ENCODE data around the gene KCMF1. TPM values are rescaled to one million over a fixed set of nuclear protein-coding genes. Genes with fewer than 3 reads are reported as not detected.

Gene KCMF1
- total RNA-seq, 1 donor from 2014 or later, result 105 TPM

- no peak overlapping the region for H3K27ac Mint-ChIP-seq (ENCODE audit: unreplicated experiment)
- TF ChIP-seq CTCF (IDR thresholded peaks at IDR 0.05; ENCODE audit: insufficient read depth, low read depth, low read length), result no peak
- no peak for TF ChIP-seq EZH2 (IDR thresholded peaks at IDR 0.05; ENCODE audit: insufficient read depth, low read length)
These were observed 118.0 kb downstream of the KCMF1 start for GRCh38 chr2:85088921-85089320.

GRCh38 chr2:85089585-85089984 lies 118.6 kb downstream of the KCMF1 start:
- peaks cover 31% of the 10 kb centered on the region for H3K27me3 ChIP-seq (ENCODE audit: insufficient read depth, low read length)
- no peak overlapping the region for H3K27ac ChIP-seq (ENCODE audit: low read depth, low read length)
- no peaks in the 10 kb centered on the region for H3K36me3 ChIP-seq (ENCODE audit: insufficient read depth, low read length)
- Mint-ChIP-seq H3K27me3 (ENCODE audit: low read depth, unreplicated experiment) (peaks cover 7% of the 10 kb centered on the region), H3K27ac (ENCODE audit: unreplicated experiment) (no peak overlapping the region), H3K4me3 (ENCODE audit: unreplicated experiment) (no peak overlapping the region), H3K36me3 (ENCODE audit: low read depth, unreplicated experiment) (no peaks in the 10 kb centered on the region), H3K4me1 (ENCODE audit: low read depth, unreplicated experiment) (no peaks in the 10 kb centered on the region), H3K9me3 (ENCODE audit: unreplicated experiment) (peaks cover 10% of the 10 kb centered on the region)
- no peak overlapping the region for H2AFZ ChIP-seq (ENCODE audit: low read depth, low read length)
- H3K9ac ChIP-seq (ENCODE audit: low read length), result no peak overlapping the region
- TF ChIP-seq EZH2 (IDR thresholded peaks at IDR 0.05; ENCODE audit: insufficient read depth, low read length), result no peak
- no peak for TF ChIP-seq CTCF (IDR thresholded peaks at IDR 0.05; ENCODE audit: insufficient read depth, low read depth, low read length)
- no peaks in the 10 kb centered on the region for H4K20me1 ChIP-seq (ENCODE audit: insufficient read depth, low read length)
- no peak overlapping the region for H3K4me3 ChIP-seq (ENCODE audit: insufficient read depth, low read depth, low read length)
- H3K9me3 ChIP-seq (ENCODE audit: insufficient read depth, low read depth, low read length), result no peaks in the 10 kb centered on the region
- DNase-seq (ENCODE audit: low read depth) (no peak), FAIRE-seq (no peak)
- no peak overlapping the region for H3K4me2 ChIP-seq (ENCODE audit: low read length)
- H3K4me1 ChIP-seq (ENCODE audit: insufficient read depth, low read length), result no peaks in the 10 kb centered on the region
- H3K79me2 ChIP-seq (ENCODE audit: insufficient read depth, low read length), result no peaks in the 10 kb centered on the region

More at GRCh38 chr2:85088921-85089320, 118.0 kb downstream of the KCMF1 start:
- peaks cover 9% of the 10 kb centered on the region for H3K27me3 Mint-ChIP-seq (ENCODE audit: low read depth, unreplicated experiment)
- Histone ChIP-seq H4K20me1 (ENCODE audit: insufficient read depth, low read length) (no peaks in the 10 kb centered on the region), H3K4me3 (ENCODE audit: insufficient read depth, low read depth, low read length) (no peak overlapping the region), H3K27ac (ENCODE audit: low read depth, low read length) (no peak overlapping the region), H3K9ac (ENCODE audit: low read length) (no peak overlapping the region), H3K27me3 (ENCODE audit: insufficient read depth, low read length) (peaks cover 31% of the 10 kb centered on the region), H3K36me3 (ENCODE audit: insufficient read depth, low read length) (no peaks in the 10 kb centered on the region), H3K9me3 (ENCODE audit: insufficient read depth, low read depth, low read length) (no peaks in the 10 kb centered on the region), H2AFZ (ENCODE audit: low read depth, low read length) (no peak overlapping the region), H3K79me2 (ENCODE audit: insufficient read depth, low read length) (no peaks in the 10 kb centered on the region), H3K4me1 (ENCODE audit: insufficient read depth, low read length) (no peaks in the 10 kb centered on the region), H3K4me2 (ENCODE audit: low read length) (no peak overlapping the region)
- peaks cover 7% of the 10 kb centered on the region for H3K9me3 Mint-ChIP-seq (ENCODE audit: unreplicated experiment)
- no peak for DNase-seq (ENCODE audit: low read depth)
- H3K36me3 Mint-ChIP-seq (ENCODE audit: low read depth, unreplicated experiment), result no peaks in the 10 kb centered on the region
- no peaks in the 10 kb centered on the region for H3K4me1 Mint-ChIP-seq (ENCODE audit: low read depth, unreplicated experiment)
- H3K4me3 Mint-ChIP-seq (ENCODE audit: unreplicated experiment), result no peak overlapping the region
- FAIRE-seq, result no peak

GRCh38 chr2:85091838-85092237 lies 120.9 kb downstream of the KCMF1 start:
- H3K4me3 Mint-ChIP-seq (ENCODE audit: unreplicated experiment), result no peak overlapping the region
- FAIRE-seq (no peak), DNase-seq (ENCODE audit: low read depth) (no peak)
- no peaks in the 10 kb centered on the region for H4K20me1 ChIP-seq (ENCODE audit: insufficient read depth, low read length)
- no peaks in the 10 kb centered on the region for H3K79me2 ChIP-seq (ENCODE audit: insufficient read depth, low read length)
- no peaks in the 10 kb centered on the region for H3K9me3 ChIP-seq (ENCODE audit: insufficient read depth, low read depth, low read length)
- no peak overlapping the region for H2AFZ ChIP-seq (ENCODE audit: low read depth, low read length)
- H3K27ac ChIP-seq (ENCODE audit: low read depth, low read length), result no peak overlapping the region
- peaks cover 11% of the 10 kb centered on the region for H3K9me3 Mint-ChIP-seq (ENCODE audit: unreplicated experiment)
- no peak overlapping the region for H3K4me2 ChIP-seq (ENCODE audit: low read length)
- no peaks in the 10 kb centered on the region for H3K4me1 Mint-ChIP-seq (ENCODE audit: low read depth, unreplicated experiment)
- no peak overlapping the region for H3K9ac ChIP-seq (ENCODE audit: low read length)
- TF ChIP-seq EZH2 (IDR thresholded peaks at IDR 0.05; ENCODE audit: insufficient read depth, low read length) (no peak), CTCF (IDR thresholded peaks at IDR 0.05; ENCODE audit: insufficient read depth, low read depth, low read length) (no peak)
- H3K27me3 ChIP-seq (ENCODE audit: insufficient read depth, low read length), result peaks cover 19% of the 10 kb centered on the region
- no peaks in the 10 kb centered on the region for H3K36me3 Mint-ChIP-seq (ENCODE audit: low read depth, unreplicated experiment)
- peaks cover 7% of the 10 kb centered on the region for H3K27me3 Mint-ChIP-seq (ENCODE audit: low read depth, unreplicated experiment)
- H3K36me3 ChIP-seq (ENCODE audit: insufficient read depth, low read length), result no peaks in the 10 kb centered on the region
- H3K4me3 ChIP-seq (ENCODE audit: insufficient read depth, low read depth, low read length), result no peak overlapping the region
- H3K27ac Mint-ChIP-seq (ENCODE audit: unreplicated experiment), result no peak overlapping the region
- no peaks in the 10 kb centered on the region for H3K4me1 ChIP-seq (ENCODE audit: insufficient read depth, low read length)
